ENCODE results near the gene TBX19. TPM values are rescaled to one million over a fixed set of nuclear protein-coding genes. Genes with fewer than 3 reads are reported as not detected.

TBX19 gene
- total and polyA plus RNA-seq, 2 of the 4 experiments (the other 2 are of a cell fraction), result 0.18 to 0.89 TPM

GRCh38 chr1:168300626-168301025 lies 19.9 kb downstream of the TBX19 start:
- Histone ChIP-seq H3K4me3 (ENCODE audit: insufficient read depth, low read depth, low read length) (no peak overlapping the region), H4K5ac (ENCODE audit: low read depth, low read length) (no peak overlapping the region), H2BK15ac (ENCODE audit: low read depth, low read length) (no peak overlapping the region), H2AK9ac (replicated peaks; ENCODE audit: low read depth, low read length, poor library complexity) (no peak overlapping the region), H3K18ac (ENCODE audit: low read depth, low read length) (no peak overlapping the region), H3K4ac (ENCODE audit: low read depth, low read length) (no peak overlapping the region; the same call in 1 of the 2 replicates), H4K20me1 (ENCODE audit: insufficient read depth, low read length) (no peaks in the 10 kb centered on the region), H4K8ac (ENCODE audit: low read depth in 2 of 2, low read length in 2 of 2) (no peak overlapping the region), H3K9me1 (ENCODE audit: insufficient read depth, low read length) (no peaks in the 10 kb centered on the region; the same call in 1 of the 2 replicates), H3K56ac (ENCODE audit: extremely low read depth, insufficient read depth, low read length) (no peak overlapping the region), H2BK20ac (ENCODE audit: low read depth, low read length) (no peak overlapping the region), H3K4me1 (ENCODE audit: control insufficient read depth, insufficient read depth, low read length) (peaks cover 5% of the 10 kb centered on the region), H3K9me3 (ENCODE audit: control insufficient read depth, insufficient read depth, low read length) (no peaks in the 10 kb centered on the region), H3K14ac (replicated peaks; ENCODE audit: low read depth, low read length) (no peak overlapping the region), H3K9ac (ENCODE audit: low read depth, low read length) (no peak overlapping the region), H3K27ac (ENCODE audit: insufficient read depth, low read length) (no peak overlapping the region), H2AK5ac (ENCODE audit: low read depth, low read length) (no peak overlapping the region), H2AFZ (replicated peaks; ENCODE audit: low read length, poor library complexity) (no peak overlapping the region), H2BK120ac (ENCODE audit: low read depth, low read length) (no peak overlapping the region), H3K27me3 (ENCODE audit: control insufficient read depth, insufficient read depth, low read length) (no peaks in the 10 kb centered on the region), H3K36me3 (ENCODE audit: control insufficient read depth, insufficient read depth, low read length) (no peaks in the 10 kb centered on the region), H4K91ac (ENCODE audit: insufficient read depth, low read depth, low read length) (no peak overlapping the region), H3K23ac (ENCODE audit: low read depth, low read length) (no peak overlapping the region), H3K79me1 (ENCODE audit: low read depth in 1 of 2, low read length in 2 of 2) (no peaks in the 10 kb centered on the region), H3K4me2 (ENCODE audit: low read depth, low read length) (no peak overlapping the region), H2BK5ac (ENCODE audit: low read depth, low read length, poor library complexity, severe bottlenecking) (no peak overlapping the region)
- ATAC-seq (ENCODE audit: low read depth) (no peak), DNase-seq (no peak)
- intact Hi-C loops (cut with micrococcal nuclease), result no loop called here
- dilution Hi-C loops (cut with HindIII; ENCODE audit: low sequenced_read_pairs, unreplicated experiment), result no loop called here
- ChIA-PET CTCF (interaction anchor here (1.5 kb wide), 1 partner anchor 10 kb away, joined by 3 read pairs; no protein-coding TSS in a partner anchor), POLR2A (ENCODE audit: unreplicated experiment) (no interaction called here)
- WGBS, 2 experiments (ENCODE audit: extremely low coverage in 2 of 2, insufficient read length in 1 of 2), result 75% methylated on average over 2 of the region's 2 CpGs; no CpG with 5 or more reads in 1 of the 2 experiments
- no peak for TF ChIP-seq MAZ (IDR thresholded peaks at IDR 0.05; ENCODE audit: borderline replicate concordance, low read depth, low read length)
- TF ChIP-seq SMC3 (IDR thresholded peaks at IDR 0.05; ENCODE audit: low read depth, low read length), result no peak
- no peak for TF ChIP-seq RAD21 (IDR thresholded peaks at IDR 0.05; ENCODE audit: low read length)
- no peak for TF ChIP-seq CTCF (conservative IDR thresholded peaks at IDR 0.05; ENCODE audit: low read depth, low read length)
- no peak for TF ChIP-seq USF2 (IDR thresholded peaks at IDR 0.05; ENCODE audit: low read depth, low read length)
- no peak for TF ChIP-seq RFX5 (IDR thresholded peaks at IDR 0.05; ENCODE audit: low read depth, low read length)
- no peak for TF ChIP-seq CEBPB (IDR thresholded peaks at IDR 0.05; ENCODE audit: low read depth, low read length)
- no peak for TF ChIP-seq POLR2A (IDR thresholded peaks at IDR 0.05; ENCODE audit: low read depth, low read length)
- no peak for TF ChIP-seq MXI1 (IDR thresholded peaks at IDR 0.05; ENCODE audit: borderline replicate concordance, low read depth, low read length)
- TF ChIP-seq CHD1 (IDR thresholded peaks at IDR 0.05; ENCODE audit: low read depth, low read length), result no peak
- no peak for TF ChIP-seq MAFK (IDR thresholded peaks at IDR 0.05; ENCODE audit: low read depth, low read length)
- no peak for TF ChIP-seq ELK1 (IDR thresholded peaks at IDR 0.05; ENCODE audit: borderline replicate concordance, low read depth, low read length)
- no peak for TF ChIP-seq NFE2L2 (IDR thresholded peaks at IDR 0.05; ENCODE audit: low read depth, low read length)
- BruUV-seq (replicated peaks), result no TSS peak
- in situ Hi-C loops (cut with MboI; ENCODE audit: low sequenced_read_pairs), result no loop called here
